ENCODE measurements around the gene UPF2. TPM values are rescaled to one million over a fixed set of nuclear protein-coding genes. Genes with fewer than 3 reads are reported as not detected.
"Not testable (repeated sequence)": the region's sequence is repeated elsewhere in the genome, so short reads cannot be mapped to it uniquely, and the experiment has no call there.

UPF2 gene
- total RNA-seq, 6 experiments from 2014 or later = 18.3 to 24.1 (median 22.0) TPM

DNA sequence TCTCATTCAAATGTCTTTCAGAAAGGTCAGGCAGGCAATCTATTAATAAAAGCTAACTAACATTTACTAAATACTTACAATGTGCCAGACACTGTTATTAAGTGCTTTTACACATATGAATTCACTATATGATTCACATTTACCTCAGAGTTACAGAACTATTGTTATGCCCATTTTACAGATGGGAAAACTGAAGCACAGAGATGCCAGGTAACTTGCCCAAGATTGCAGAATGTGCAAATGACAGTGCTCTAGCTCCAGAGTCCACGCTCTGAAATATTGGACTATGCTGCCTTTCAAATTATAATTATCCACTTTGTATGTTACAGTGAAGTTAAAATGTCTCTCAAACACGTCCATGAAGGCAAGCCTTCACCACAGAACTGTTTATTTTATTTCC, 22.0 kb downstream of the UPF2 start:
- TF ChIP-seq CTCF (IDR thresholded peaks at IDR 0.05) = no peak
- H3K27me3 Mint-ChIP-seq (ENCODE audit: insufficient read depth) = no peaks in the 10 kb centered on the region
- no peak for DNase-seq
- no peaks in the 10 kb centered on the region for H3K9me3 Mint-ChIP-seq
- H3K36me3 Mint-ChIP-seq (ENCODE audit: low read depth) = peaks cover 6% of the 10 kb centered on the region
- no peak overlapping the region for H3K4me3 Mint-ChIP-seq
- no peak overlapping the region for H3K27ac Mint-ChIP-seq
- peaks cover 9% of the 10 kb centered on the region for H3K4me1 Mint-ChIP-seq (ENCODE audit: low read depth)

DNA sequence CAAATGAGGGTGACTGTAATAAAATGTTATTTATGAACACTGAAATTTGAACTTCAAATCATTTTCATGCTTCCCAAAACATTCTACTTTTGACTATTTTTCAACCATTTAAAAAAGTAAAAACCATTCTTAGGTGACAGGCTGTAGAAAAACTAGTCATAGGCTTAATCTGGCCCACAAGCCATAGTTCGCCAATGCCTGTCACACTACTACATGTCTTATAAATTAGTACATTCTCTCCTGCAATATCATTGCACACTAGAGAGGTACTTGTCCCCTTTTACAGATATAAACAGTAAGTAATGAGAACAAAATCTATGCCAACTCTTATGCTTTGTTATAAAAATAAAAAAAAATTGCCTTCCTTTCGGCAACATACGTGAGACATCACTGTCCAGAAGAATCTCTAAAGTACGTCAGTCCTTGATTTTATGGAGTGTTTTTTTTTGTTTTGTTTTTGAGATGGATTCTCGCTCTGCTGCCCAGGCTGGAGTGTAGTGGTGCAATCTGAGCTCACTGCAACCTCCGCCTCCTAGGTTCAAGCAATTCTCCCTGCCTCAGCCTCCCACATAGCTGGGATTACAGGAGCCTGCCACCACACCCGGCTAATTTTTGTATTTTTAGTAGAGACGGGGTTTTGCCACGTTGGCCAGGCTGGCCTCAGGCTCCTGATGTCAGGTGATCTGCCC, 23.2 kb downstream of the UPF2 start:
- Mint-ChIP-seq H3K9me3 (no peaks in the 10 kb centered on the region), H3K36me3 (ENCODE audit: low read depth) (peaks cover 6% of the 10 kb centered on the region), H3K4me1 (ENCODE audit: low read depth) (peaks cover 9% of the 10 kb centered on the region), H3K4me3 (no peak overlapping the region), H3K27me3 (ENCODE audit: insufficient read depth) (no peaks in the 10 kb centered on the region; the same call in 1 of the 2 replicates), H3K27ac (peak overlapping the region; percentile 21)
- no peak for TF ChIP-seq CTCF (IDR thresholded peaks at IDR 0.05)
- DNase-seq = no peak

DNA sequence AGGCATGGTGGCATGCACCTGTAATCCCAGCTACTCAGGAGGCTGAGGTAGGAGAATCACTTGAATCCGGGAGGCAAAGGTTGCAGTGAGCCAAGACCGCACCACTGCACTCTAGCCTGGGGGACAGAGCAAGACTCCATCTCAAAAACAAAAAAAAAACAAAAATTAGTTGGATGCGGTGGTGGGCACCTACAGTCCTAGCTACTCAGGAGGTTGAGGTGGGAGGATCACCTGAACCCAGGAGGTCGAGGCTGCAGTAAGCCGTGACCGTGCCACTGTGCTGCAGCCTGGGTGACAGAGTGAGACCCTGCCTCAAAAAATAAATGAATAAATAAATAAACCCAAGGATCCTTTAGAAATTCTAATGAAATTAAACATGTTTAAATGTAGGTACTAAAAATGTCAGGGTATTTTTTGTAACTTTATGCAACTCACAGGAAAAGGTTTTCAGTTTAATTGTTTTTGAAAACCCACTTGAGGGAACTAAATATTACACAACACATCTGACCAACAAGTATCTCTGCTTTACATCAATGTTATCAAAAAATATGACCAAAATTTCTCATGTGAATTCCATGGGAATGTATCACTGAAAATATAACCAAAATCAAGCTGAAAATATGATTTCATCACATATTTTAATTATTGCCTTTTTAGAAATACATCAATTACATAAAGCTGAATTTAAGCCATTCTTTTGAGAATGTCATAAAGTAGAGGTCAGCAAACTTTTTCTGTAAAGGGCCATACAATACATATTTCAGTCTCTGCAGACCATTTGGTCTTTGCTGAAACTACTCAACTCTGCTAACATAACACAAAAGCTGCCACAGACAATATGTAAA, 23.9 kb downstream of the UPF2 start:
- no peak for TF ChIP-seq CTCF (IDR thresholded peaks at IDR 0.05)
- H3K4me1 Mint-ChIP-seq (ENCODE audit: low read depth) = peaks cover 9% of the 10 kb centered on the region
- no peaks in the 10 kb centered on the region; the same call in 1 of the 2 replicates for H3K27me3 Mint-ChIP-seq (ENCODE audit: insufficient read depth)
- no peaks in the 10 kb centered on the region for H3K9me3 Mint-ChIP-seq
- H3K4me3 Mint-ChIP-seq = no peak overlapping the region
- no peak for DNase-seq
- H3K27ac Mint-ChIP-seq = peak overlapping the region; percentile 21
- H3K36me3 Mint-ChIP-seq (ENCODE audit: low read depth) = peaks cover 10% of the 10 kb centered on the region

GRCh38 chr10:12013926-12014325, 28.7 kb downstream of the UPF2 start:
- TF ChIP-seq CTCF (IDR thresholded peaks at IDR 0.05) = no peak
- no peak for DNase-seq
- H3K36me3 Mint-ChIP-seq (ENCODE audit: low read depth) = peaks cover 29% of the 10 kb centered on the region
- H3K9me3 Mint-ChIP-seq = peaks cover 10% of the 10 kb centered on the region
- H3K4me1 Mint-ChIP-seq (ENCODE audit: low read depth) = peaks cover 4% of the 10 kb centered on the region
- H3K27ac Mint-ChIP-seq = no peak overlapping the region
- H3K27me3 Mint-ChIP-seq (ENCODE audit: insufficient read depth) = no peaks in the 10 kb centered on the region; the same call in none of the 2 replicates
- H3K4me3 Mint-ChIP-seq = no peak overlapping the region

- not testable (repeated sequence) for H3K4me1 Mint-ChIP-seq (ENCODE audit: low read depth); H3K27ac Mint-ChIP-seq; DNase-seq; H3K9me3 Mint-ChIP-seq; H3K27me3 Mint-ChIP-seq (ENCODE audit: insufficient read depth); H3K4me3 Mint-ChIP-seq
- H3K36me3 Mint-ChIP-seq (ENCODE audit: low read depth) = peaks cover 34% of the 10 kb centered on the region
These were observed 29.2 kb downstream of the UPF2 start for GRCh38 chr10:12013391-12013790.

DNA sequence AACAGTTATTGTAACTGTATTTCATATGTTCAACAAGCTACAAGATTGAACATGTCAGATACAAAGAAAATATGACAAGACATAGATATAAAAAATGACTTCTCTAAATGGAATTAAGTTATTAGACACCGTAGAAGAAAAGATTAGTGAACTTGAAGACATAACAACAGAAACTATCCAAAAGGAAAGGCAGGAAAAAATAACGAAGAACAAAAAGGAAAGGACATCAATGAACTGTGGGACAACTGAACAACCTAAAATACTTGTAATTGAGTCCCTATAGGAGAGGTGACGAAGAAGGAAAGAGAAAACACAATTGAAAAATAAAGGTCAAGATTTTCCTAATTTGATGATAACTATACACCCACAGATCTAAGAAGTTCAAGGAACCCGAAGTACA, 32.3 kb downstream of the UPF2 start:
- H3K4me3 Mint-ChIP-seq = no peak overlapping the region
- H3K27ac Mint-ChIP-seq = no peak overlapping the region
- H3K4me1 Mint-ChIP-seq (ENCODE audit: low read depth) = no peaks in the 10 kb centered on the region
- no peak for DNase-seq
- peaks cover 10% of the 10 kb centered on the region for H3K9me3 Mint-ChIP-seq
- TF ChIP-seq CTCF (IDR thresholded peaks at IDR 0.05) = no peak
- H3K27me3 Mint-ChIP-seq (ENCODE audit: insufficient read depth) = no peaks in the 10 kb centered on the region; the same call in none of the 2 replicates
- peaks cover 38% of the 10 kb centered on the region for H3K36me3 Mint-ChIP-seq (ENCODE audit: low read depth)

DNA sequence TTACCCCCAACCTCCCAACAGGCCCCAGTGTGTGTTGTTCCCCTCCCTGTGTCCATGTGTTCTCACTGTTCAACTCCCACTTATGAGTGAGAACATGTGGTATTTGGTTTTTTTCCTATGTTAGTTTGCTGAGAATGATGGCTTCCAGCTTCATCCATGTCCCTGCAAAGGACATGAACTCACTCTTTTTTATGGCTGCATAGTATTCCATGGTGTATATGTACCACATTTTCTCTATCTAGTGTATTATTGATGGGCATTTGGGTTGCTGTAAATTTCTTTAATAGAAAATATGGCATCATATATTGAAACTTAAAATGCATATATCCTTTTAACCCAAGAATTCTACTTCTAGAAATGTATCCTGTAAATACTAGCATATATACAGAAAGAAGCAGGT, 33.8 kb downstream of the UPF2 start:
- not testable (repeated sequence) for H3K9me3 Mint-ChIP-seq

More for the DNA sequence above, 33.8 kb downstream of the UPF2 start:
- H3K36me3 Mint-ChIP-seq (ENCODE audit: low read depth) = peaks cover 45% of the 10 kb centered on the region
- H3K27me3 Mint-ChIP-seq (ENCODE audit: insufficient read depth); H3K27ac Mint-ChIP-seq; DNase-seq; H3K4me3 Mint-ChIP-seq; H3K4me1 Mint-ChIP-seq (ENCODE audit: low read depth): not testable (repeated sequence)
